ENCODE measurements around the gene SSH3. TPM values are rescaled to one million over a fixed set of nuclear protein-coding genes. Genes with fewer than 3 reads are reported as not detected.

The SSH3 gene
- total and polyA plus RNA-seq, 2 of the 8 experiments (the other 6 are each of a cell fraction or from before 2014, with no cell fraction given) = 16.9 to 19.8 TPM

DNA sequence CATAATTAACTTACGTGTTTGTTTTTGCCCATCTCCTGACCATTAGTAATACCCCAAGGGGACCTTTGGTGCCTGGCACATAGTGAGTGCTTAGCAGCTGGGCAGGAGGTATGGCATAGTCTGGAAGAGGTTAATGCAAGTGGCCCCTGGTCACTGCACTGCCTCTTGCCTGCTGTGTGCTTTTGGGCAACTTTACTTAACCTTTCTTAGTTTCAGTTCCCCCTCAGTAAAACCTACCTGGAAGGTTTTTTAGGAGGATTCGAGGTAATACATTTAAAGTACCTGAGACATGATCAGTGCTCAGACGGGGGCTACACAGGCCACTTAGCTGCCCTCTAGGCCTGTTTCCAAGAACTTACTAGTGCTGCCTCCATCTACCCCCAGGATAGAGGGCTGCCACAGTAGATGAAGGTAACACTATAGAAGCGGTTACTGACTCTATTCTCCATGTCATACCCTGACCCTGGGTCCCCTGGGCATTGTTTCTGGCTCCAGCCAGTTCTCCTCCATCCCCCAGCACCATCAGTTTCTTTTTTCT is 46.7 kb downstream of the SSH3 start:
- peaks cover 2% of the 10 kb centered on the region; the same call in 1 of the 2 replicates for H3K79me1 ChIP-seq (ENCODE audit: low read depth, low read length)
- no peak overlapping the region for H2BK15ac ChIP-seq (ENCODE audit: low read length)
- H2AK5ac ChIP-seq (ENCODE audit: low read depth, low read length) = no peak overlapping the region
- H3K27me3 ChIP-seq (replicated peaks in 1 of 4; ENCODE audit: control insufficient read depth in 3 of 4, extremely low read depth in 1 of 4, insufficient read depth in 3 of 4, low read length in 3 of 4) = no peaks in the 10 kb centered on the region
- H3K23ac ChIP-seq (ENCODE audit: insufficient read length) = no peak overlapping the region
- H3K4me1 ChIP-seq (replicated peaks in 1 of 4; ENCODE audit: control insufficient read depth in 3 of 4, insufficient read depth in 4 of 4, low read length in 3 of 4) = peaks cover 0 to 18% (median 13%) of the 10 kb centered on the region in 4 experiments; a peak in 6 of 7 replicates
- no peak overlapping the region for H3K27ac ChIP-seq (ENCODE audit: low read depth, low read length)
- H3K9me3 ChIP-seq (ENCODE audit: insufficient read depth in 2 of 2, low read depth in 1 of 2, low read length in 1 of 2) = no peaks in the 10 kb centered on the region
- no peak overlapping the region for H3K18ac ChIP-seq (ENCODE audit: extremely low read depth, low read length)
- H3K4me2 ChIP-seq (ENCODE audit: insufficient read depth in 1 of 2, low read depth in 2 of 2, low read length in 2 of 2) = no peak overlapping the region
- no peak overlapping the region; the same call in 1 of the 2 replicates for H2BK5ac ChIP-seq (ENCODE audit: low read depth, low read length)
- no peak overlapping the region for H4K91ac ChIP-seq (replicated peaks; ENCODE audit: insufficient read length, low read length)
- H3K23me2 ChIP-seq (ENCODE audit: low read depth, low read length) = peaks cover 8% of the 10 kb centered on the region; the same call in 1 of the 2 replicates
- H3K36me3 ChIP-seq (ENCODE audit: control insufficient read depth in 2 of 4, insufficient read depth in 4 of 4, low read length in 3 of 4) = no peaks in the 10 kb centered on the region
- TF ChIP-seq SP4 (IDR thresholded peaks at IDR 0.05; ENCODE audit: low read length) (no peak), CTBP2 (IDR thresholded peaks at IDR 0.05; ENCODE audit: borderline replicate concordance, insufficient read depth, insufficient read length, low read length) (no peak), FOSL1 (IDR thresholded peaks at IDR 0.05; ENCODE audit: insufficient read depth, low read depth, low read length) (no peak), TCF12 (IDR thresholded peaks at IDR 0.05; ENCODE audit: low read depth, low read length) (no peak), ASH2L (IDR thresholded peaks at IDR 0.05; ENCODE audit: low read length) (no peak), SP2 (IDR thresholded peaks at IDR 0.05; ENCODE audit: low read length) (no peak), CEBPB (IDR thresholded peaks at IDR 0.05; ENCODE audit: low read depth, low read length) (no peak), ZNF274 (IDR thresholded peaks at IDR 0.05; ENCODE audit: borderline replicate concordance, extremely low read depth, low read length) (no peak), EGR1 (IDR thresholded peaks at IDR 0.05; ENCODE audit: borderline replicate concordance, low read depth, low read length) (no peak)
- TF ChIP-seq, protein P1, sequence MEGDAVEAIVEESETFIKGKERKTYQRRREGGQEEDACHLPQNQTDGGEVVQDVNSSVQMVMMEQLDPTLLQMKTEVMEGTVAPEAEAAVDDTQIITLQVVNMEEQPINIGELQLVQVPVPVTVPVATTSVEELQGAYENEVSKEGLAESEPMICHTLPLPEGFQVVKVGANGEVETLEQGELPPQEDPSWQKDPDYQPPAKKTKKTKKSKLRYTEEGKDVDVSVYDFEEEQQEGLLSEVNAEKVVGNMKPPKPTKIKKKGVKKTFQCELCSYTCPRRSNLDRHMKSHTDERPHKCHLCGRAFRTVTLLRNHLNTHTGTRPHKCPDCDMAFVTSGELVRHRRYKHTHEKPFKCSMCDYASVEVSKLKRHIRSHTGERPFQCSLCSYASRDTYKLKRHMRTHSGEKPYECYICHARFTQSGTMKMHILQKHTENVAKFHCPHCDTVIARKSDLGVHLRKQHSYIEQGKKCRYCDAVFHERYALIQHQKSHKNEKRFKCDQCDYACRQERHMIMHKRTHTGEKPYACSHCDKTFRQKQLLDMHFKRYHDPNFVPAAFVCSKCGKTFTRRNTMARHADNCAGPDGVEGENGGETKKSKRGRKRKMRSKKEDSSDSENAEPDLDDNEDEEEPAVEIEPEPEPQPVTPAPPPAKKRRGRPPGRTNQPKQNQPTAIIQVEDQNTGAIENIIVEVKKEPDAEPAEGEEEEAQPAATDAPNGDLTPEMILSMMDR (IDR thresholded peaks at IDR 0.05; ENCODE audit: control extremely low read depth in 1 of 3, insufficient read depth in 1 of 3, low read depth in 1 of 3, low read length in 3 of 3) = no peak
- TF ChIP-seq, protein P2, sequence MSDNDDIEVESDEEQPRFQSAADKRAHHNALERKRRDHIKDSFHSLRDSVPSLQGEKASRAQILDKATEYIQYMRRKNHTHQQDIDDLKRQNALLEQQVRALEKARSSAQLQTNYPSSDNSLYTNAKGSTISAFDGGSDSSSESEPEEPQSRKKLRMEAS (IDR thresholded peaks at IDR 0.05) = no peak
- no peak overlapping the region for H2BK20ac ChIP-seq (ENCODE audit: low read length)
- POLR2A ChIA-PET (ENCODE audit: partially characterized antibody) = interaction anchor here (0.6 to 2.5 kb wide), 4 partner anchors 33 to 237 kb away, joined by 3 to 8 read pairs (median 3); partner anchors contain the start of gene RAD9A
- H3K4me3 ChIP-seq (ENCODE audit: extremely low read depth in 1 of 4, insufficient read depth in 2 of 4, low read depth in 3 of 4, low read length in 4 of 4) = no peak overlapping the region
- H2BK120ac ChIP-seq (replicated peaks; ENCODE audit: low read depth, low read length) = no peak overlapping the region
- no peak overlapping the region for H2AFZ ChIP-seq (ENCODE audit: low read length)
- H4K5ac ChIP-seq (ENCODE audit: insufficient read length, low read depth, low read length) = no peak overlapping the region
- CTCF ChIA-PET (ENCODE audit: partially characterized antibody) = interaction anchor here (0.9 to 20.0 kb wide), 8 partner anchors 12 to 266 kb away, joined by 3 to 1305 read pairs (median 19); partner anchors contain the start of genes CLCF1, PPP1CA, RAD9A and TBC1D10C
- H3K79me2 ChIP-seq (ENCODE audit: control insufficient read depth in 1 of 2, insufficient read depth in 2 of 2, low read length in 2 of 2) = no peaks in the 10 kb centered on the region
- H3K4ac ChIP-seq (replicated peaks; ENCODE audit: insufficient read length, low read depth, low read length) = no peak overlapping the region
- peaks cover 0 to 3% of the 10 kb centered on the region in 2 experiments for H4K20me1 ChIP-seq (replicated peaks in 1 of 2; ENCODE audit: control insufficient read depth in 1 of 2, insufficient read depth in 2 of 2, low read length in 2 of 2)
- no peak overlapping the region for H4K8ac ChIP-seq (ENCODE audit: extremely low read depth, insufficient read depth, low read length)
- WGBS, 2 experiments (ENCODE audit: extremely low coverage in 1 of 2, insufficient coverage in 1 of 2, insufficient read length in 1 of 2, insufficient replicate concordance in 2 of 2, low coverage in 1 of 2, low lambda C conversion rate in 2 of 2, missing lambda C conversion rate in 1 of 2) = 89% methylated on average over 4 of the region's 4 CpGs; no CpG with 5 or more reads in 1 of the 2 experiments
- H3K56ac ChIP-seq (replicated peaks; ENCODE audit: insufficient read length, low read depth, low read length) = no peak overlapping the region
- no peak overlapping the region for H3K14ac ChIP-seq (ENCODE audit: insufficient read length)
- 0 out of 2 replicates have a peak overlapping the region, but pooled peaks have one; percentile 10 for H2BK12ac ChIP-seq (ENCODE audit: low read depth, low read length)
- DNase-seq (ENCODE audit: low read depth in 1 of 2, low spot score in 2 of 2) = no peak
- H3K9ac ChIP-seq (replicated peaks in 1 of 4; ENCODE audit: extremely low read depth in 1 of 4, low read depth in 3 of 4, low read length in 3 of 4) = no peak overlapping the region
- FAIRE-seq = no peak
